GM12878 (cell line): Measurements from ENCODE around the gene NFASC. TPM values are rescaled to one million over a fixed set of nuclear protein-coding genes. Genes with fewer than 3 reads are reported as not detected.
A peak's percentile ranks its signal among the peaks of the same experiment; 100 is the strongest.

Experiments used
- ATAC-seq: fragments of 200-7000 bp; cut with Tn5 transposase; 3 replicates; pipeline ENCODE4 v1.9.1; 2020; ENCODE audit warnings: mild to moderate bottlenecking, moderate library complexity
- BruUV-seq: library from RNA; stranded (reverse); fragments of 400-500 nt; replicated peaks from 2 replicates; lab custom pipeline; 2021; lab: Mats Ljungman, UMichigan
- CTCF ChIA-PET: fragments of 300-600 bp; sonication (Branson Sonifier 250); formaldehyde crosslinking; extraction: SDS; loops from one replicate; lab custom pipeline; 2021; ENCODE audit warnings: inconsistent platforms; lab: Yijun Ruan, JAX
- POLR2A ChIA-PET: fragments of 350-600 bp; formaldehyde crosslinking; extraction: SDS; loops from one replicate; lab custom pipeline; 2021; ENCODE audit warnings: inconsistent platforms; lab: Charles Lee
- RAD21 ChIA-PET: fragments of 300-600 bp; sonication (Branson Sonifier 250); formaldehyde crosslinking; loops from one replicate; lab custom pipeline; 2023; ENCODE audit warnings: antibody characterized with exemption; ENCODE audit not compliant: unreplicated experiment; lab: Charles Lee
- SMC1A ChIA-PET: fragments of 300-600 bp; sonication (Branson Sonifier 250); formaldehyde crosslinking; loops from one replicate; lab custom pipeline; 2023; ENCODE audit not compliant: unreplicated experiment, uncharacterized antibody; lab: Charles Lee
- DNase-seq: peaks from one replicate; pipeline ENCODE4 v3.0.0-alpha.2; 2011; ENCODE audit warnings: low read depth, low spot score
- FAIRE-seq: peaks from 3 replicates; lab custom pipeline; 2011; peaks lifted over from hg19 to GRCh38; lab: Jason Lieb, UNC
- H2AFZ ChIP-seq: 2 replicates; pipeline ENCODE4 v1.6.0; 2011; ENCODE audit warnings: low read depth, low read length, control low read depth; ENCODE audit not compliant: control insufficient read depth
- H3K27ac ChIP-seq: 2 replicates; pipeline ENCODE4 v1.5.1; 2011; ENCODE audit warnings: control low read depth; ENCODE audit not compliant: control insufficient read depth, insufficient read depth
- H3K27me3 ChIP-seq, 2 experiments: replicated peaks in 1 of 2; 2 replicates each; pipeline versions ENCODE4 v1.6.0 to v1.6.1; 2011; ENCODE audit warnings: low read length in 1 of 2; ENCODE audit not compliant: control insufficient read depth in 2 of 2, insufficient read depth in 2 of 2
- H3K36me3 ChIP-seq, 2 experiments: 2 replicates each; pipeline ENCODE4 v1.5.1; 2011; ENCODE audit warnings: low read length in 1 of 2; ENCODE audit not compliant: control insufficient read depth in 2 of 2, insufficient read depth in 2 of 2
- H3K4me1 ChIP-seq: 2 replicates; pipeline ENCODE4 v1.6.1; 2011; ENCODE audit warnings: mild to moderate bottlenecking, low read length, moderate library complexity, mixed read lengths; ENCODE audit not compliant: control insufficient read depth, insufficient read depth
- H3K4me2 ChIP-seq: 2 replicates; pipeline ENCODE4 v1.6.0; 2011; ENCODE audit warnings: control low read depth; ENCODE audit not compliant: control insufficient read depth, insufficient read depth
- H3K4me3 ChIP-seq: fragments of 200-600 bp; sonication (generic); 2 replicates; pipeline ENCODE4 v1.5.1; 2016
- H3K79me2 ChIP-seq: 2 replicates; pipeline ENCODE4 v1.6.0; 2011; ENCODE audit warnings: low read length; ENCODE audit not compliant: control insufficient read depth, insufficient read depth
- H3K9ac ChIP-seq: 2 replicates; pipeline ENCODE4 v1.8.0; 2011; ENCODE audit warnings: low read length, control low read depth, mixed read lengths; ENCODE audit not compliant: control insufficient read depth, insufficient read depth
- H3K9me3 ChIP-seq: replicated peaks from 3 replicates; pipeline ENCODE4 v1.5.1; 2011; ENCODE audit warnings: mild to moderate bottlenecking, low read length; ENCODE audit not compliant: control insufficient read depth, insufficient read depth
- H4K20me1 ChIP-seq: 2 replicates; pipeline ENCODE4 v1.6.0; 2011; ENCODE audit not compliant: control insufficient read depth, insufficient read depth
- CREM ChIP-seq: IDR thresholded peaks from 2 replicates; pipeline ENCODE4 v1.6.1; 2014; ENCODE audit warnings: antibody characterized with exemption, low read depth
- EGR1 ChIP-seq, 2 experiments: IDR thresholded peaks; 1 replicate in 1 of 2; 2 replicates in 1 of 2; pipeline ENCODE4 v1.6.1; 2011 to 2012; ENCODE audit warnings: low read depth in 2 of 2, low read length in 2 of 2, borderline replicate concordance in 1 of 2, mild to moderate bottlenecking in 1 of 2, moderate library complexity in 1 of 2
- ELK1 ChIP-seq: IDR thresholded peaks from 2 replicates; pipeline ENCODE4 v1.6.1; 2012; ENCODE audit warnings: low read depth, low read length, improper control_type of control experiment
- FOS ChIP-seq: IDR thresholded peaks from 3 replicates; pipeline ENCODE4 v1.6.1; 2011; ENCODE audit warnings: borderline replicate concordance; ENCODE audit not compliant: insufficient read length; ENCODE audit errors: extremely low read depth
- FOXM1 ChIP-seq: IDR thresholded peaks from 2 replicates; pipeline ENCODE4 v1.6.1; 2012; ENCODE audit warnings: low read depth, mild to moderate bottlenecking, inconsistent platforms, low read length, moderate library complexity
- HDGF ChIP-seq: fragments of 450-650 bp; IDR thresholded peaks from 2 replicates; pipeline ENCODE4 v1.6.1; 2016; ENCODE audit warnings: antibody characterized with exemption
- IRF5 ChIP-seq: fragments of 450-650 bp; IDR thresholded peaks from 2 replicates; pipeline ENCODE4 v1.6.1; 2017; ENCODE audit warnings: borderline replicate concordance
- LARP7 ChIP-seq: fragments of 450-650 bp; IDR thresholded peaks from 2 replicates; pipeline ENCODE4 v1.6.1; 2017; ENCODE audit warnings: mild to moderate bottlenecking
- MTA2 ChIP-seq: fragments of 450-650 bp; IDR thresholded peaks from 2 replicates; pipeline ENCODE4 v1.6.1; 2016; ENCODE audit warnings: low read depth, mild to moderate bottlenecking, moderate library complexity
- NBN ChIP-seq: fragments of 450-650 bp; IDR thresholded peaks from 2 replicates; pipeline ENCODE4 v1.6.1; 2016
- NR2C2 ChIP-seq: IDR thresholded peaks from 2 replicates; pipeline ENCODE4 v1.6.1; 2011; ENCODE audit warnings: borderline replicate concordance, low read depth; ENCODE audit not compliant: control insufficient read depth, insufficient read length
- POLR2A ChIP-seq: IDR thresholded peaks from 2 replicates; pipeline ENCODE4 v1.6.1; 2011; ENCODE audit warnings: low read depth, mild to moderate bottlenecking, low read length
- RAD51 ChIP-seq: fragments of 450-650 bp; IDR thresholded peaks from 2 replicates; pipeline ENCODE4 v1.6.1; 2016; ENCODE audit warnings: moderate library complexity, mild to moderate bottlenecking, inconsistent platforms
- SMC3 ChIP-seq: IDR thresholded peaks from 2 replicates; pipeline ENCODE4 v1.6.1; 2011; ENCODE audit warnings: low read length, improper control_type of control experiment, borderline replicate concordance
- SPI1 ChIP-seq: IDR thresholded peaks from 2 replicates; pipeline ENCODE4 v1.6.1; 2011; ENCODE audit warnings: low read depth, mild to moderate bottlenecking, low read length, moderate library complexity, borderline replicate concordance; ENCODE audit not compliant: insufficient read depth
- TCF3 ChIP-seq: IDR thresholded peaks from 2 replicates; pipeline ENCODE4 v1.6.1; 2012; ENCODE audit warnings: low read depth, mild to moderate bottlenecking, low read length, borderline replicate concordance; ENCODE audit not compliant: insufficient read depth
- WRNIP1 ChIP-seq: IDR thresholded peaks from 2 replicates; pipeline ENCODE4 v1.6.1; 2011; ENCODE audit warnings: low read depth, low read length, improper control_type of control experiment, borderline replicate concordance
- WGBS: methylation state at CpG from one replicate; pipeline ENCODE4 v1.1.6; 2016; ENCODE audit warnings: low lambda C conversion rate; ENCODE audit not compliant: insufficient replicate concordance, insufficient coverage; ENCODE audit errors: missing lambda C conversion rate; 5-methylcytosine and 5-hydroxymethylcytosine counted together
- in situ Hi-C: fragments of 300-500 bp; cut with MboI; formaldehyde crosslinking; loops from 9 replicates; pipeline ENCODE4 v1.14.3; 2018; ENCODE audit warnings: mixed read lengths
- intact Hi-C: fragments of 100-400 bp; cut with micrococcal nuclease; formaldehyde crosslinking; loops from one replicate; pipeline ENCODE4 v1.14.2; 2022; ENCODE audit not compliant: unreplicated experiment
- polyA plus RNA-seq, 11 experiments: library from polyadenylated mRNA; depleted of rRNA in 4 of 11; unstranded in 6 of 11; stranded (reverse) in 5 of 11; fragments of >200 nt; fragmentation: Nextera tagmentation in 4 of 11; fragmentation: Illumina TruSeq in 1 of 11; extraction: Ambion mirVana in 4 of 11; extraction: Trizol in 1 of 11; gene quantifications; 1 replicate in 1 of 11; 2 replicates in 10 of 11; pipeline versions ENCODE4 v1.2.1 to v1.2.3, GENCODE V29; 2011 to 2016; ENCODE audit warnings: inconsistent platforms in 2 of 11, missing spikeins in 2 of 11, low read depth in 1 of 11
- total RNA-seq, 4 experiments: library from RNA; depleted of rRNA in 3 of 4; stranded (reverse); fragments of >200 nt in 3 of 4; fragmentation: Illumina TruSeq in 1 of 4; extraction: Trizol in 1 of 4; gene quantifications; 2 replicates each; pipeline versions ENCODE4 v1.2.1 to v1.2.3, GENCODE V29; 2013 to 2021
- TF ChIP-seq, protein P1 (sequence below): IDR thresholded peaks from 2 replicates; pipeline ENCODE4 v1.6.1; 2011; ENCODE audit warnings: low read depth, low read length, improper control_type of control experiment, borderline replicate concordance
- TF ChIP-seq, protein P2 (sequence below): fragments of 450-650 bp; IDR thresholded peaks from 2 replicates; pipeline ENCODE4 v1.6.1; 2014; ENCODE audit warnings: mild to moderate bottlenecking
- TF ChIP-seq, protein P3 (sequence below): IDR thresholded peaks from 2 replicates; pipeline ENCODE4 v1.6.1; 2012; ENCODE audit warnings: low read depth, low read length, improper control_type of control experiment

NFASC gene
- total and polyA plus RNA-seq, 10 of the 15 experiments (the other 5 are each of a cell fraction or from before 2014, with no cell fraction given) = 0.04 to 0.31 (median 0.12) TPM; not detected in 4

GRCh38 chr1:205061665-205062069 lies 191.0 kb downstream of the NFASC start:
- ATAC-seq = peak; percentile 92
- Histone ChIP-seq H3K27me3 (no peaks in the 10 kb centered on the region), H3K4me2 (peak overlapping the region; percentile 15; the same call in 1 of the 2 replicates), H3K9ac (no peak overlapping the region), H2AFZ (peak overlapping the region; percentile 20), H3K79me2 (no peaks in the 10 kb centered on the region), H3K27ac (no peak overlapping the region), H3K4me3 (no peak overlapping the region), H4K20me1 (no peaks in the 10 kb centered on the region), H3K4me1 (no peaks in the 10 kb centered on the region), H3K36me3 (no peaks in the 10 kb centered on the region), H3K9me3 (no peaks in the 10 kb centered on the region)
- intact Hi-C loops (loop anchor here (1.0 to 2.0 kb wide), 2 partner anchors 72 to 195 kb away; no protein-coding TSS in a partner anchor), in situ Hi-C loops (loop anchor here (5.0 kb wide), 1 partner anchor 84 kb away; no protein-coding TSS in a partner anchor)
- DNase-seq = peak; percentile 20
- BruUV-seq = no TSS peak
- CTCF ChIA-PET = interaction anchor here (0.6 to 6.8 kb wide), 69 partner anchors 8 to 505 kb away, joined by 3 to 151 read pairs (median 4); partner anchors contain the start of genes CNTN2 and RBBP5
- POLR2A ChIA-PET = interaction anchor here (0.6 to 1.1 kb wide), 3 partner anchors 73 to 184 kb away, joined by 3 to 5 read pairs (median 3); no protein-coding TSS in a partner anchor
- SMC1A ChIA-PET = interaction anchor here (0.6 to 3.5 kb wide), 27 partner anchors 9 to 200 kb away, joined by 3 to 45 read pairs (median 5); partner anchors contain the start of gene RBBP5
- WGBS = 0% methylated on average over 13 of the region's 13 CpGs
- RAD21 ChIA-PET = interaction anchor here (0.5 to 4.7 kb wide), 37 partner anchors 10 to 263 kb away, joined by 3 to 81 read pairs (median 4); no protein-coding TSS in a partner anchor
- peak; percentile 81 for FAIRE-seq
- TF ChIP-seq RAD51 (no peak), SMC3 (peak; percentile 77), CREM (no peak), NBN (no peak), HDGF (no peak), SPI1 (0 out of 2 replicates have a peak, but pooled peaks have one; percentile 1), EGR1 (IDR thresholded peaks at IDR 0.05; ENCODE audit: borderline replicate concordance in 1 of 2, low read depth in 2 of 2, low read length in 2 of 2) (no peak), FOS (no peak), FOXM1 (no peak), LARP7 (no peak), TCF3 (no peak), WRNIP1 (0 out of 2 replicates have a peak, but pooled peaks have one; percentile 34), ELK1 (no peak), MTA2 (no peak), POLR2A (no peak), NR2C2 (no peak), IRF5 (no peak)
- TF ChIP-seq, protein P1, sequence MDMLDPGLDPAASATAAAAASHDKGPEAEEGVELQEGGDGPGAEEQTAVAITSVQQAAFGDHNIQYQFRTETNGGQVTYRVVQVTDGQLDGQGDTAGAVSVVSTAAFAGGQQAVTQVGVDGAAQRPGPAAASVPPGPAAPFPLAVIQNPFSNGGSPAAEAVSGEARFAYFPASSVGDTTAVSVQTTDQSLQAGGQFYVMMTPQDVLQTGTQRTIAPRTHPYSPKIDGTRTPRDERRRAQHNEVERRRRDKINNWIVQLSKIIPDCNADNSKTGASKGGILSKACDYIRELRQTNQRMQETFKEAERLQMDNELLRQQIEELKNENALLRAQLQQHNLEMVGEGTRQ = no peak
- TF ChIP-seq, protein P2, sequence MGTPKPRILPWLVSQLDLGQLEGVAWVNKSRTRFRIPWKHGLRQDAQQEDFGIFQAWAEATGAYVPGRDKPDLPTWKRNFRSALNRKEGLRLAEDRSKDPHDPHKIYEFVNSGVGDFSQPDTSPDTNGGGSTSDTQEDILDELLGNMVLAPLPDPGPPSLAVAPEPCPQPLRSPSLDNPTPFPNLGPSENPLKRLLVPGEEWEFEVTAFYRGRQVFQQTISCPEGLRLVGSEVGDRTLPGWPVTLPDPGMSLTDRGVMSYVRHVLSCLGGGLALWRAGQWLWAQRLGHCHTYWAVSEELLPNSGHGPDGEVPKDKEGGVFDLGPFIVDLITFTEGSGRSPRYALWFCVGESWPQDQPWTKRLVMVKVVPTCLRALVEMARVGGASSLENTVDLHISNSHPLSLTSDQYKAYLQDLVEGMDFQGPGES = no peak
- TF ChIP-seq, protein P3, sequence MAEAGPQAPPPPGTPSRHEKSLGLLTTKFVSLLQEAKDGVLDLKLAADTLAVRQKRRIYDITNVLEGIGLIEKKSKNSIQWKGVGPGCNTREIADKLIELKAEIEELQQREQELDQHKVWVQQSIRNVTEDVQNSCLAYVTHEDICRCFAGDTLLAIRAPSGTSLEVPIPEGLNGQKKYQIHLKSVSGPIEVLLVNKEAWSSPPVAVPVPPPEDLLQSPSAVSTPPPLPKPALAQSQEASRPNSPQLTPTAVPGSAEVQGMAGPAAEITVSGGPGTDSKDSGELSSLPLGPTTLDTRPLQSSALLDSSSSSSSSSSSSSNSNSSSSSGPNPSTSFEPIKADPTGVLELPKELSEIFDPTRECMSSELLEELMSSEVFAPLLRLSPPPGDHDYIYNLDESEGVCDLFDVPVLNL = no peak
